Measurements from ENCODE around the gene TRIP6.

The TRIP6 gene

GRCh38 chr7:100921039-100921438 is 53.9 kb downstream of the TRIP6 start:
- DNase-seq, result no peak
